Measurements from ENCODE around the gene HAL.

HAL gene

GRCh38 chr12:95953000-95953399 is 43.1 kb downstream of the HAL start:
- DNase-seq (ENCODE audit: insufficient read length, low spot score) (no peak), FAIRE-seq (no peak)
- TF ChIP-seq, protein P1, sequence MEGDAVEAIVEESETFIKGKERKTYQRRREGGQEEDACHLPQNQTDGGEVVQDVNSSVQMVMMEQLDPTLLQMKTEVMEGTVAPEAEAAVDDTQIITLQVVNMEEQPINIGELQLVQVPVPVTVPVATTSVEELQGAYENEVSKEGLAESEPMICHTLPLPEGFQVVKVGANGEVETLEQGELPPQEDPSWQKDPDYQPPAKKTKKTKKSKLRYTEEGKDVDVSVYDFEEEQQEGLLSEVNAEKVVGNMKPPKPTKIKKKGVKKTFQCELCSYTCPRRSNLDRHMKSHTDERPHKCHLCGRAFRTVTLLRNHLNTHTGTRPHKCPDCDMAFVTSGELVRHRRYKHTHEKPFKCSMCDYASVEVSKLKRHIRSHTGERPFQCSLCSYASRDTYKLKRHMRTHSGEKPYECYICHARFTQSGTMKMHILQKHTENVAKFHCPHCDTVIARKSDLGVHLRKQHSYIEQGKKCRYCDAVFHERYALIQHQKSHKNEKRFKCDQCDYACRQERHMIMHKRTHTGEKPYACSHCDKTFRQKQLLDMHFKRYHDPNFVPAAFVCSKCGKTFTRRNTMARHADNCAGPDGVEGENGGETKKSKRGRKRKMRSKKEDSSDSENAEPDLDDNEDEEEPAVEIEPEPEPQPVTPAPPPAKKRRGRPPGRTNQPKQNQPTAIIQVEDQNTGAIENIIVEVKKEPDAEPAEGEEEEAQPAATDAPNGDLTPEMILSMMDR (IDR thresholded peaks at IDR 0.05; ENCODE audit: insufficient read depth, missing control alignments) = no peak

DNA sequence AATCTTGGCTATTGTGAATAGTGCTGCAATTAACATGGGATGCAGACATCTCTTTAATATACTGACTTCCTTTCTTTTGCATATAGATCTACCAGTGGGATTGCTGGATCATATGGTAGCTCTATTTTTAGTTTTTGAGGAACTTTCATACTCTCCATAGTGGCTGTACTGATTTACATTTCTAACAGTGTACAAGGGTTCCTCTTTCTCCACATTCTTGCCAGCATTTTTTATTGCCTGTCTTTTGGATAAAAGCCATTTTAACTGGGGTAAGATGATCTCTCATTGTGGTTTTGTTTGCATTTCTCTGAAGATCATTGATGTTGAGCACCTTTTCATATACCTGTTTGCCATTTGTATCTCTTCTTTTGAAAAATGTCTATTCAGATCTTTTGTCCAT is 44.6 kb downstream of the HAL start:
- TF ChIP-seq, protein P1 (IDR thresholded peaks at IDR 0.05; ENCODE audit: insufficient read depth, missing control alignments) = no peak
- FAIRE-seq = no peak
- no peak for DNase-seq (ENCODE audit: insufficient read length, low spot score)

- TF ChIP-seq, protein P1 (IDR thresholded peaks at IDR 0.05; ENCODE audit: insufficient read depth, missing control alignments) = no peak
- FAIRE-seq = peak; percentile 81
- no peak for DNase-seq (ENCODE audit: insufficient read length, low spot score)
These were observed 46.5 kb downstream of the HAL start for GRCh38 chr12:95949477-95950206.

- DNase-seq (ENCODE audit: insufficient read length, low spot score) = no peak
- TF ChIP-seq, protein P1 (IDR thresholded peaks at IDR 0.05; ENCODE audit: insufficient read depth, missing control alignments) = no peak
- no peak for FAIRE-seq
These were observed 51.9 kb downstream of the HAL start for GRCh38 chr12:95944108-95944704.

GRCh38 chr12:95943330-95943842 is 52.8 kb downstream of the HAL start, which contains the start of gene AMDHD1:
Gene AMDHD1, plus strand, starts transcription at chr12:95943331. Its CDS starts 68 bp downstream, at chr12:95943399.
- TF ChIP-seq, protein P1 (IDR thresholded peaks at IDR 0.05; ENCODE audit: insufficient read depth, missing control alignments) = no peak
- FAIRE-seq (no peak), DNase-seq (ENCODE audit: insufficient read length, low spot score) (no peak)

DNA sequence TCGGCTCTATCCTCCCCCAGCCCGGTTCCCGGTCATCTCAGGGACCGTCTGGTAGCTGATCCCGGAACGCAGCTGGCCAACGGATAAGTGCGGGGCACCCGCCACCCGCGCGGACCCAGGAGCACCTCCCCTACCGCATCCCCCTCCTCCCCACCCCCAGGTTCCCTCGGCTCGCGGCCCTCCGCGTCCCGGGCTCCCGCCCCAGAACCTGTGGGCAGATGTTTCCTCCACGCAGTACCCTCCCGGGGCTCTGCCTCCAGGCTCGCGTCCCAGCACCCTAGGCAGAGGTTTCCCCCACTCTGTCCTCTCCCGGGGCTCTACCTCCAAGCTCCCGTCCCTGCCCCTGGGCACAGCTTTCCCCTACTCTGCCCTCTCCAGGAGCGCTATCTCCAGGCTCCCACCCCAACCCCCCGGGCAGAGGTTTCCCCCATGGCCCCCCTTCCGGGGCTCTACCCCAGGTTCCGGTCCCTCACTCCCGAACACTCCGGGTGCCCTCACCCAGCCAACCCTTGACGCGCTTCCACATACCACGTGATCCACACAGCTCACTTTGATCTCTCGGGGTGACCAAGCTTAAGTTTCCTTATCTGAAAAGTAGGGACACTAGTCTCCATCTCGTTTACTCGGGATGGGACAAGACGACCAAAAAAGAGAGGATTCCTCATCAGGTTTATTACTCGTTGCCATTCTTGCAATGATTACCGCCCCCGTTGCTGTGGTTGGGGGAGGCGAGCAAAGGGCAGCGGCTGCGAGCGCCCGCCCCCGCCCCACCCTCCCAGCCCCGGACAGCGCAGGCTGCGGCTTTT is 53.4 kb downstream of the HAL start, which contains the start of gene CCDC38:
Gene CCDC38 (minus strand): TSS at position 91 of the 806 bp plus-strand sequence. CDS start 6,105 bp downstream, outside the sequence.
- FAIRE-seq (no peak), DNase-seq (ENCODE audit: insufficient read length, low spot score) (peak; percentile 81)
- TF ChIP-seq, protein P1 (IDR thresholded peaks at IDR 0.05; ENCODE audit: insufficient read depth, missing control alignments) = no peak

Measured in D721Med (cell line).